Stimulated activated effector memory CD8-positive, alpha-beta T cell treated with anti-CD3 and anti-CD28 coated beads, Interleukin-12 subunit alpha, Interleukin-12 subunit beta, amount 100 ng/mL, for 72 hours (primary cell): ENCODE data around the gene RBM3.

Source experiments
- ATAC-seq: fragments of 150-1000 bp; cut with Tn5 transposase; 2 replicates; pipeline ENCODE4 v1.10.0; 2021
- DNase-seq, 2 donors: peaks; one replicate each; pipeline ENCODE4 v3.0.0; 2021 to 2022; ENCODE audit warnings: low spot score in 2 of 2
- H3K27ac Mint-ChIP-seq: one replicate; pipeline ENCODE4 v1.8.0; 2022; ENCODE audit warnings: mild to moderate bottlenecking, mixed read lengths
- H3K36me3 Mint-ChIP-seq: one replicate; pipeline ENCODE4 v1.8.0; 2022; ENCODE audit warnings: mild to moderate bottlenecking, mixed read lengths
- H3K4me1 Mint-ChIP-seq: one replicate; pipeline ENCODE4 v1.8.0; 2022; ENCODE audit warnings: mixed read lengths
- H3K4me3 Mint-ChIP-seq: one replicate; pipeline ENCODE4 v1.8.0; 2022; ENCODE audit warnings: mild to moderate bottlenecking, mixed read lengths
- H3K9me3 Mint-ChIP-seq: one replicate; pipeline ENCODE4 v1.8.0; 2022; ENCODE audit warnings: mixed read lengths

The RBM3 gene

GRCh38 chrX:48559636-48560035, 14.6 kb upstream of the RBM3 start:
- Mint-ChIP-seq H3K4me1 (no peaks in the 10 kb centered on the region), H3K9me3 (no peaks in the 10 kb centered on the region), H3K27ac (no peak overlapping the region), H3K4me3 (no peak overlapping the region), H3K36me3 (peaks cover 73% of the 10 kb centered on the region)
- no peak for ATAC-seq
- no peak for DNase-seq

DNA sequence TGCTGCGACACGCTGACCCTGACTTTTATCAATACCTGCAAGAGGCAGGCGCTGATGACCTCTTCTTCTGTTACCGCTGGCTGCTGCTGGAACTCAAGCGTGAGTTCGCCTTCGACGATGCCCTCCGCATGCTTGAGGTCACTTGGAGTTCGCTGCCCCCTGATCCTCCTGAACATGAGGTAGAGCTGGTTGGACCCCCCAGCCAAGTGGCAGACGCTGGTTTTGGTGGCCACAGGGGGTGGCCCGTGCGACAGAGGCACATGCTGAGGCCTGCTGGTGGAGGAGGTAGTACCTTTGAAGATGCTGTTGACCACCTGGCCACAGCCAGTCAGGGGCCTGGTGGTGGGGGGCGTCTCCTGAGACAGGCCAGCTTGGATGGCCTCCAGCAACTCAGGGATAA, 14.2 kb upstream of the RBM3 start:
- Mint-ChIP-seq H3K36me3 (peaks cover 69% of the 10 kb centered on the region), H3K9me3 (no peaks in the 10 kb centered on the region), H3K4me1 (no peaks in the 10 kb centered on the region), H3K4me3 (no peak overlapping the region), H3K27ac (peak overlapping the region; percentile 75)
- ATAC-seq (no peak), DNase-seq (no peak)

- Mint-ChIP-seq H3K4me1 (no peaks in the 10 kb centered on the region), H3K4me3 (no peak overlapping the region), H3K27ac (peak overlapping the region; percentile 75), H3K9me3 (no peaks in the 10 kb centered on the region), H3K36me3 (peaks cover 66% of the 10 kb centered on the region)
- no peak for DNase-seq
- ATAC-seq = no peak
These were observed 13.6 kb upstream of the RBM3 start for GRCh38 chrX:48560681-48561080.

- H3K27ac Mint-ChIP-seq = peak overlapping the region; percentile 61
- ATAC-seq (peak; percentile 86), DNase-seq (peak in 1 of 2 donors; percentile 56)
- H3K4me3 Mint-ChIP-seq = no peak overlapping the region
- no peaks in the 10 kb centered on the region for H3K9me3 Mint-ChIP-seq
- H3K36me3 Mint-ChIP-seq = peaks cover 21% of the 10 kb centered on the region
- peaks cover 8% of the 10 kb centered on the region for H3K4me1 Mint-ChIP-seq
These were observed 4.3 kb upstream of the RBM3 start for GRCh38 chrX:48569958-48570357.

- peaks cover 53% of the 10 kb centered on the region for H3K36me3 Mint-ChIP-seq
These were observed 504 bp upstream of the RBM3 start for GRCh38 chrX:48573690-48574269.

GRCh38 chrX:48575642-48576041, 1.4 kb downstream of the RBM3 start:
- DNase-seq (no peak), ATAC-seq (no peak)
- peaks cover 67% of the 10 kb centered on the region for H3K36me3 Mint-ChIP-seq
- peak overlapping the region; percentile 94 for H3K4me3 Mint-ChIP-seq
- H3K9me3 Mint-ChIP-seq = no peaks in the 10 kb centered on the region
- H3K27ac Mint-ChIP-seq = peak overlapping the region; percentile 100
- H3K4me1 Mint-ChIP-seq = peaks cover 29% of the 10 kb centered on the region

More at GRCh38 chrX:48573690-48574269, 504 bp upstream of the RBM3 start:
- peak; percentile 2 for ATAC-seq
- Mint-ChIP-seq H3K4me3 (peak overlapping the region; percentile 94), H3K27ac (peak overlapping the region; percentile 100), H3K4me1 (peaks cover 24% of the 10 kb centered on the region), H3K9me3 (no peaks in the 10 kb centered on the region)
- no peak for DNase-seq

DNA sequence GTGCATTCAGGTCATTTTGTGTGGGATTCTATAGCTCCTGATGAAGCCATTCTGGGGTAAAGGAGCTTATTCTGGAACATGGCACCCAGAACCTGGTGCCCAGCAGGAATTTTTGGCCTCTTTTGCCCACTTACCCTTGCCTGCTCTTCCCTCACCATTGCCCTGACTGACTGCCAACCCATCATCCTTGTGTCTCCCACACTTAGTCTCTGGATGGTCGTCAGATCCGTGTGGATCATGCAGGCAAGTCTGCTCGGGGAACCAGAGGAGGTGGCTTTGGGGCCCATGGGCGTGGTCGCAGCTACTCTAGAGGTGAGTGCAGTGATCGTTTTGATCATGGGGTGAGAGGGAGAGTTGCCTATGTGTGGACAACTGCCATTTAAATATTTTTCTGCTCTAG, 1.8 kb downstream of the RBM3 start:
- Mint-ChIP-seq H3K4me3 (peak overlapping the region; percentile 94), H3K4me1 (peaks cover 29% of the 10 kb centered on the region), H3K36me3 (peaks cover 67% of the 10 kb centered on the region), H3K9me3 (no peaks in the 10 kb centered on the region), H3K27ac (peak overlapping the region; percentile 100)
- no peak for DNase-seq
- no peak for ATAC-seq

DNA sequence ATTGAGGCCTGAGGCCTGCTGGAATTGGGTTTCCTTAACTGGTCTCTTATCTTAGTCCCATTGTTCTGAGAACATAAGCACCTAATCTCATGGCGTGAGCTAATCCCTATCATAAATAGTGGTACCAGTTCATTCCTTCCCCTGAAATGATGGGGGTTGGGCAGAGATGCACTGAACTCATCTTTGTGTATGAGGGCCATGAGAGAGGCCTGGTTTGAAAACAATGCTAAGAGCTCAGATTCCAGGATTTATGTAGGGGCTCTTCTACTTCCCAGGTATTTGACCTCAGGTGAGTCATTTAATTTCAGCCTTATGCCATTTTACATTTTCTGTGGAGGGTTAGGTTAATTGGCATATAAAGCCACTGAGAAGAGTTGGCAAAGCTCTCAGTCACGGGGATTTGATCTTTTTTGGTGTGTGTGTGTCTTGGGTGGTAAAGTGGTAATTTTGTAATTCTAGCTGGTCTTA, 4.4 kb downstream of the RBM3 start:
- no peak for ATAC-seq
- no peak overlapping the region for H3K4me3 Mint-ChIP-seq

GRCh38 chrX:48579259-48579658, 5.0 kb downstream of the RBM3 start:
- Mint-ChIP-seq H3K27ac (peak overlapping the region; percentile 64), H3K36me3 (peaks cover 60% of the 10 kb centered on the region)

More for the DNA sequence above, 4.4 kb downstream of the RBM3 start:
- H3K9me3 Mint-ChIP-seq = no peaks in the 10 kb centered on the region
- H3K27ac Mint-ChIP-seq = peak overlapping the region; percentile 64
- no peak for DNase-seq
- H3K36me3 Mint-ChIP-seq = peaks cover 65% of the 10 kb centered on the region
- H3K4me1 Mint-ChIP-seq = peaks cover 26% of the 10 kb centered on the region

GRCh38 chrX:48580662-48581061, 6.4 kb downstream of the RBM3 start:
- Mint-ChIP-seq H3K9me3 (no peaks in the 10 kb centered on the region), H3K36me3 (peaks cover 46% of the 10 kb centered on the region), H3K27ac (no peak overlapping the region), H3K4me1 (peaks cover 17% of the 10 kb centered on the region), H3K4me3 (no peak overlapping the region)
- ATAC-seq (no peak), DNase-seq (no peak)

More at GRCh38 chrX:48579259-48579658, 5.0 kb downstream of the RBM3 start:
- ATAC-seq (no peak), DNase-seq (no peak)
- Mint-ChIP-seq H3K4me1 (peaks cover 21% of the 10 kb centered on the region), H3K9me3 (no peaks in the 10 kb centered on the region), H3K4me3 (no peak overlapping the region)

DNA sequence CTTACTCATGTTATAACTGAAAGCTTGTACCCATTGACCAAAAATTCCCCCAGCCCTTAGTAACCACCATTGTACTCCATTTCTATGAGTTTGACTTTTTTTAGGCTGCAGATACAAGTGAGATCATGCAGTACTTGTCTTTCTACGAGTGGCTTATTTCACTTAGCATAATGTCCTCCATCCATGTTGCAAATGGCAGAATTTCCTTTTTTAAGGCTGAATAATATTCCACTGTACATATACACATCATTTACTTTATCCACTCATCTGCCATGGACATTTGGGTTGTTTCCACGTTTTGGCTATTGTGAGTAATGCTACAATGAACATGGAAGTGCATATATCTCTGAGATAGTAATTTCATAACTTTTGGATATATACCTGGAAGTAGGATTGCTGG, 10.4 kb downstream of the RBM3 start:
- H3K9me3 Mint-ChIP-seq = no peaks in the 10 kb centered on the region
- H3K4me3 Mint-ChIP-seq = no peak overlapping the region
- H3K36me3 Mint-ChIP-seq = peaks cover 5% of the 10 kb centered on the region
- no peaks in the 10 kb centered on the region for H3K4me1 Mint-ChIP-seq
- DNase-seq = no peak
- no peak overlapping the region for H3K27ac Mint-ChIP-seq
- ATAC-seq = peak; percentile 44

DNA sequence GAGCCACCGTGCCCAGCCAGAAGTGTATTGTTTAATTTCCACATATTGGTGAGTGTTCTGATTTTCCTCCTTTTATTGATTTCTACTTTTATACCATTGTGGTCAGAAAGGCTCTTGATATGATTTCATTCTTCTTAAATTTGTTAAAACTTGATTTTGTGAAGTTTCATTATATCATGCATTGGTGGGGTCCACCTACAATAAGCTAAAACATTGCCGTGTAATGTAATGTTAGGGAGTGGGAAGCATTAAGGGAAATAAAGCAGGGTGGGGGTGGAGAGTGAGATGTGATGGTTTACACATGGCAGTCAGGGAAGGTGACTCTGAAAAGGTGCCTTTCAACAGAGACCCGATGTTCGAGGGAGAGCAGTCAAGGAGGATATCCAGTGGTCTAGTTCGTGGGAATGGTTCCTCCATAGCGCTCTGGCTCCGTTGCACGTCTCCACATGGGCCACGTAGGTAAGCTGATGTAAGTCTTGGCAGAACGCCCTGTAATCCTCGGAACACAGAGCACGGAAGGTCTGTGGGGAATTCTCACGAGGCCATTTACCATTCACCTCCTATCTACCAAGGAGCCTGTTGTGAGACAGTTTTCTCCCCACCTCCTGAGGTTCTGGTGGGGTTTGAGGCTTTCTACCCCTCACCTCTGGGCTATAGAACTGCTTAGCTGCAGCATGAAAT, 15.3 kb downstream of the RBM3 start:
- no peaks in the 10 kb centered on the region for H3K4me1 Mint-ChIP-seq
- no peak overlapping the region for H3K4me3 Mint-ChIP-seq
- peak overlapping the region; percentile 34 for H3K27ac Mint-ChIP-seq
- H3K9me3 Mint-ChIP-seq = no peaks in the 10 kb centered on the region
- H3K36me3 Mint-ChIP-seq = no peaks in the 10 kb centered on the region
- no peak for DNase-seq
- no peak for ATAC-seq

DNA sequence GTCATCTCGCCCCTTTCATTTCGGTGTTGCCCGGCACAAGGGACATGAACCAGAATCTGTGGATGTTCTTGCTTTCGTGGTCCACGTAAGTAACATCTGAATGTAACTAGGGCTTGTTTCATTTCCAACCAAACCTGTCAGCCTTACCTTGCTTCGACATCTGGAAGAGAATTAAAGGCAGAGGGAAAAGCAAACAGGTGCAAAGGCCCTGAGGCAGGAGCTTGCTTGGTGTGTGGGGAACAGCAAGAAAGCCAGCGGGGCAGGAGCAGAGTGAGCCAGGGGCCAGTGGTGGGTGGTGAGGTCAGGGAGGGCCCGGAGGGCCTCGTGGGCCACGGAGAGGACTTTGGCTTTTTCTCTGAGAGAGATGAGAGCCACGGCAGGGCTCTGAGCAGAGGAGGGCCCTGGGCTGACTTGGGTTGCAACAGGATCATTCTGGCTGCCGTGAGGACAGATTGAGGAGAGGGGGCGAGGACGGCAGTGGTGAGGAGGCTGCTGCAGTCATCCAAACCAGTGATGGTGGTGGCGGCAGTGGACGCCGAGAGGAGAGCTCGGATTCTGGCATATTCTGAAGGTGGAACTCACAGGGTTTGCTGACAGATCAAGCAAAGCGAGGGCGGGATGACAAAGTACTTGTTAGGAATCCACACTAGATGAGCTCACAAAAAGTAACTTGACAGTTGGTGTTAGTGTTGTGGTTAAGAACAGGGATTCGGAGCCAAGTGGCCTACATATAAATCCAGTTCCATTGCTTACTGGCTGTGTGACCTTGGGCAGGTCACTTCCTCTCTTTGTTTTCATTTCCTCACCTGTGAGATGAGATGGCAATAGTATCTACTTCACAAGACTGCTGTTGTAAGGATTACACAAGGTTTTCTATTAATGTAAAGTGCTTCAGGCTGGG, 16.2 kb downstream of the RBM3 start:
- H3K27ac Mint-ChIP-seq = no peak overlapping the region
- DNase-seq = no peak
- ATAC-seq = no peak
- H3K9me3 Mint-ChIP-seq = no peaks in the 10 kb centered on the region
- no peaks in the 10 kb centered on the region for H3K36me3 Mint-ChIP-seq
- H3K4me1 Mint-ChIP-seq = no peaks in the 10 kb centered on the region
- no peak overlapping the region for H3K4me3 Mint-ChIP-seq

GRCh38 chrX:48591255-48591791, 17.0 kb downstream of the RBM3 start:
- Mint-ChIP-seq H3K36me3 (no peaks in the 10 kb centered on the region), H3K4me1 (no peaks in the 10 kb centered on the region), H3K27ac (no peak overlapping the region), H3K4me3 (no peak overlapping the region), H3K9me3 (no peaks in the 10 kb centered on the region)
- DNase-seq = no peak
- ATAC-seq = no peak

DNA sequence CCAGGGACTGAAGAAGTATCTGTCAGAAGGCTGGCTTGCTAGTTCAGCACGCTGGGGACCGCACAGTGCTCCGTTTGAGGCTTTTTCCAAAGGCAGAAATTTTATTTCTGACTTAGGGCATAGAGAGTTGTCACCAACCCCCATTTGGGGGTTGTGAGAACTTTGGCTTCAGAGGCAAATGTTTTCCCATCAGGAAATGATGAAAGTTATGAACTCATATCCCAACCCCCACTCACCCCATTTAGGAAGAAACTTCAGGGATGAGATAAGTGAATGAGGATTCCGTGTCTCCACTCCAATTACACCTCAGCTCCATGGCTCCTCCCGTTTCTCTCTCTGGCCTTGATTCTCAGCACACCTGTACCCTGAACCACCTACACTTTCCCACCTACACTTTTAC, 18.7 kb downstream of the RBM3 start:
- Mint-ChIP-seq H3K9me3 (no peaks in the 10 kb centered on the region), H3K4me3 (no peak overlapping the region), H3K36me3 (peaks cover 9% of the 10 kb centered on the region), H3K4me1 (peaks cover 9% of the 10 kb centered on the region), H3K27ac (no peak overlapping the region)
- DNase-seq (no peak), ATAC-seq (no peak)
